H1 (cell line): ENCODE results near the gene ABCF3.

Experiments used
- BRCA1 ChIP-seq: IDR thresholded peaks from 2 replicates; pipeline ENCODE4 v1.6.1; 2012; ENCODE audit warnings: low read depth, low read length, improper control_type of control experiment
- CBX8 ChIP-seq: fragments of 300-800, 300-1000 bp; sonication (generic); IDR thresholded peaks from 2 replicates; pipeline ENCODE4 v1.7.1; 2016; ENCODE audit warnings: low read depth, low read length, borderline replicate concordance
- CTCF ChIP-seq, 3 experiments: IDR thresholded peaks; 1 replicate in 2 of 3; 2 replicates in 1 of 3; pipeline versions ENCODE4 v1.5.1 to v1.6.1; 2011; ENCODE audit warnings: low read length in 3 of 3, mild to moderate bottlenecking in 3 of 3, inconsistent platforms in 2 of 3, low read depth in 1 of 3, moderate library complexity in 1 of 3; ENCODE audit not compliant: insufficient read depth in 1 of 3; ENCODE audit errors: control extremely low read depth in 1 of 3
- GABPA ChIP-seq: IDR thresholded peaks from 2 replicates; pipeline ENCODE4 v1.6.1; 2011; ENCODE audit warnings: mild to moderate bottlenecking, low read length, moderate library complexity, borderline replicate concordance; ENCODE audit not compliant: insufficient read depth
- JUND ChIP-seq: IDR thresholded peaks from 2 replicates; pipeline ENCODE4 v1.6.1; 2011; ENCODE audit warnings: mild to moderate bottlenecking, improper control_type of control experiment, low read length
- POLR2A ChIP-seq, 2 experiments: IDR thresholded peaks; 1 replicate in 1 of 2; 2 replicates in 1 of 2; pipeline ENCODE4 v1.6.1; 2011; ENCODE audit warnings: low read depth in 2 of 2, low read length in 2 of 2, mild to moderate bottlenecking in 2 of 2; ENCODE audit errors: control extremely low read depth in 1 of 2
- POLR2AphosphoS5 ChIP-seq: IDR thresholded peaks from 2 replicates; pipeline ENCODE4 v1.6.1; 2011; ENCODE audit warnings: low read depth, low read length
- RBBP5 ChIP-seq: IDR thresholded peaks from 2 replicates; pipeline ENCODE4 v1.7.1; 2012; ENCODE audit warnings: low read depth, mild to moderate bottlenecking, inconsistent platforms, low read length, moderate library complexity, borderline replicate concordance
- RFX5 ChIP-seq: IDR thresholded peaks from 2 replicates; pipeline ENCODE4 v1.6.1; 2011; ENCODE audit warnings: low read depth, low read length, improper control_type of control experiment, borderline replicate concordance
- SRF ChIP-seq: IDR thresholded peaks from 2 replicates; pipeline ENCODE4 v1.6.1; 2011; ENCODE audit warnings: mild to moderate bottlenecking, low read depth, low read length, moderate library complexity
- TAF1 ChIP-seq: IDR thresholded peaks from 2 replicates; pipeline ENCODE4 v1.6.1; 2011; ENCODE audit warnings: mild to moderate bottlenecking, low read depth, low read length
- USF2 ChIP-seq: IDR thresholded peaks from 2 replicates; pipeline ENCODE4 v1.6.1; 2011; ENCODE audit warnings: low read length, improper control_type of control experiment
- YY1 ChIP-seq: IDR thresholded peaks from 2 replicates; pipeline ENCODE4 v1.6.1; 2011; ENCODE audit warnings: low read depth, mild to moderate bottlenecking, low read length

- TF ChIP-seq YY1 (no peak), JUND (no peak), BRCA1 (no peak), POLR2AphosphoS5 (no peak), POLR2A (IDR thresholded peaks at IDR 0.05; ENCODE audit: control extremely low read depth in 1 of 2, low read depth in 2 of 2, low read length in 2 of 2) (no peak), CTCF (IDR thresholded peaks at IDR 0.05; ENCODE audit: control extremely low read depth in 1 of 3, insufficient read depth in 1 of 3, low read depth in 1 of 3, low read length in 3 of 3) (no peak), TAF1 (no peak), USF2 (no peak), CBX8 (no peak), GABPA (no peak), RFX5 (no peak), RBBP5 (no peak), SRF (no peak)
Observed at GRCh38 chr3:184211297-184211696, 25.3 kb downstream of the ABCF3 start.
